Body of pancreas (tissue), 4 donors: ENCODE results near the gene VPREB1. TPM values are rescaled to one million over a fixed set of nuclear protein-coding genes. Genes with fewer than 3 reads are reported as not detected.
A peak's percentile ranks its signal among the peaks of the same experiment; 100 is the strongest.
"Not testable (repeated sequence)": the region's sequence is repeated elsewhere in the genome, so short reads cannot be mapped to it uniquely, and the experiment has no call there.

Experiments
- ATAC-seq: fragments of 150-250 bp; one replicate; pipeline ENCODE4 v1.9.1; 2016
- DNase-seq, 4 donors: peaks; one replicate each; pipeline ENCODE4 v3.0.0-alpha.2; 2019
- H3K27ac ChIP-seq, 4 donors: fragments of 200-600 bp; sonication (generic); 1 replicate in 3 of 4; 2 replicates in 1 of 4; pipeline versions ENCODE4 v1.5.1 to v1.6.1; 2016 to 2019; ENCODE audit warnings: mild to moderate bottlenecking in 1 of 4, mixed read lengths in 1 of 4, moderate library complexity in 1 of 4
- H3K27me3 ChIP-seq, 2 donors: fragments of 200-600 bp; sonication (generic); one replicate each; pipeline ENCODE4 v1.6.0; 2016; ENCODE audit warnings: mild to moderate bottlenecking in 1 of 2
- H3K36me3 ChIP-seq, 2 donors: fragments of 200-600 bp; sonication (generic); replicated peaks in 1 of 2; 2 replicates each; pipeline ENCODE4 v1.5.1; 2016; ENCODE audit warnings: low read depth in 2 of 2; ENCODE audit not compliant: insufficient read depth in 1 of 2
- H3K4me1 ChIP-seq: fragments of 200-600 bp; sonication (generic); one replicate; pipeline ENCODE4 v1.6.0; 2016
- H3K4me3 ChIP-seq, 2 donors: fragments of 200-600 bp; sonication (generic); 1 replicate in 1 of 2; 2 replicates in 1 of 2; pipeline ENCODE4 v1.5.1; 2016 to 2019
- H3K9me3 ChIP-seq, 3 donors: fragments of 200-600 bp; sonication (generic); 1 replicate in 2 of 3; 2 replicates in 1 of 3; pipeline ENCODE4 v1.5.1; 2016
- WGBS, 2 donors: methylation state at CpG; one replicate each; pipeline ENCODE4 v1.1.5; 2017; 5-methylcytosine and 5-hydroxymethylcytosine counted together
- intact Hi-C: fragments of 100-400 bp; cut with DNase I; formaldehyde crosslinking; loops from one replicate; pipeline ENCODE4 v1.15.1; 2023
- total RNA-seq, 2 donors: library from RNA; depleted of rRNA; stranded (reverse); fragments of >200 nt; gene quantifications; one replicate each; pipeline ENCODE4 v1.1.0, GENCODE V29; 2016

VPREB1 gene
- total RNA-seq, 2 donors from 2014 or later = not detected

GRCh38 chr22:22260169-22260568 lies 15.6 kb downstream of the VPREB1 start:
- ATAC-seq, H3K4me3 ChIP-seq, H3K27me3 ChIP-seq, H3K27ac ChIP-seq, H3K4me1 ChIP-seq, H3K9me3 ChIP-seq, H3K36me3 ChIP-seq, intact Hi-C loops, DNase-seq: not testable (repeated sequence)
- 90 to 94% methylated on average over 2 of the region's 2 CpGs for WGBS, 2 donors

- 84 to 90% methylated on average over 4 of the region's 4 CpGs for WGBS, 2 donors
- intact Hi-C loops, H3K9me3 ChIP-seq, H3K4me1 ChIP-seq, H3K27ac ChIP-seq, ATAC-seq, H3K27me3 ChIP-seq, H3K36me3 ChIP-seq, H3K4me3 ChIP-seq, DNase-seq: not testable (repeated sequence)
These were observed 16.0 kb downstream of the VPREB1 start for GRCh38 chr22:22260586-22260985.

- H3K4me1 ChIP-seq, H3K27ac ChIP-seq, intact Hi-C loops, H3K4me3 ChIP-seq, ATAC-seq, H3K27me3 ChIP-seq, H3K36me3 ChIP-seq, H3K9me3 ChIP-seq: not testable (repeated sequence)
- WGBS, 2 donors = 44 to 53% methylated on average over 3 of the region's 3 CpGs
- peak in 2 of 4 donors; percentile 13 to 23 for DNase-seq
These were observed 17.9 kb downstream of the VPREB1 start for GRCh38 chr22:22262332-22263074.

- intact Hi-C loops, H3K27ac ChIP-seq, H3K9me3 ChIP-seq, DNase-seq, ATAC-seq, H3K27me3 ChIP-seq, H3K4me3 ChIP-seq, H3K36me3 ChIP-seq, H3K4me1 ChIP-seq: not testable (repeated sequence)
- 72 to 87% methylated on average over 3 of the region's 3 CpGs for WGBS, 2 donors
These were observed 19.2 kb downstream of the VPREB1 start for GRCh38 chr22:22263823-22264222.

- H3K27me3 ChIP-seq, H3K4me1 ChIP-seq, DNase-seq, ATAC-seq, H3K9me3 ChIP-seq, intact Hi-C loops, H3K27ac ChIP-seq, H3K36me3 ChIP-seq, H3K4me3 ChIP-seq: not testable (repeated sequence)
- 86 to 95% methylated on average over 4 to 7 of the region's 7 CpGs for WGBS, 2 donors
These were observed 25.6 kb downstream of the VPREB1 start for GRCh38 chr22:22270036-22270676.

GRCh38 chr22:22277423-22277822 lies 32.8 kb downstream of the VPREB1 start:
- intact Hi-C loops, ATAC-seq, H3K4me3 ChIP-seq, H3K9me3 ChIP-seq, H3K27me3 ChIP-seq, DNase-seq, H3K36me3 ChIP-seq, H3K4me1 ChIP-seq, H3K27ac ChIP-seq: not testable (repeated sequence)
- WGBS, 2 donors = 93% methylated on average over 3 of the region's 4 CpGs

GRCh38 chr22:22284962-22285756 lies 40.6 kb downstream of the VPREB1 start:
- ATAC-seq, H3K36me3 ChIP-seq, intact Hi-C loops, DNase-seq, H3K4me1 ChIP-seq, H3K27ac ChIP-seq, H3K27me3 ChIP-seq, H3K9me3 ChIP-seq, H3K4me3 ChIP-seq: not testable (repeated sequence)

GRCh38 chr22:22286390-22287105 lies 42.0 kb downstream of the VPREB1 start:
- H3K27ac ChIP-seq, H3K4me1 ChIP-seq, DNase-seq, H3K36me3 ChIP-seq, intact Hi-C loops, H3K27me3 ChIP-seq, H3K4me3 ChIP-seq, H3K9me3 ChIP-seq, ATAC-seq: not testable (repeated sequence)
- 92 to 97% methylated on average over 1 of the region's 1 CpG for WGBS, 2 donors

GRCh38 chr22:22287106-22287626 lies 42.6 kb downstream of the VPREB1 start:
- intact Hi-C loops, ATAC-seq, H3K4me1 ChIP-seq, H3K27me3 ChIP-seq, H3K4me3 ChIP-seq, DNase-seq, H3K27ac ChIP-seq, H3K9me3 ChIP-seq, H3K36me3 ChIP-seq: not testable (repeated sequence)
- WGBS, 2 donors = 90 to 94% methylated on average over 5 of the region's 5 CpGs

- H3K4me1 ChIP-seq, H3K27ac ChIP-seq, H3K4me3 ChIP-seq, intact Hi-C loops, H3K27me3 ChIP-seq, H3K36me3 ChIP-seq, DNase-seq, H3K9me3 ChIP-seq, ATAC-seq: not testable (repeated sequence)
- WGBS, 2 donors = 95 to 98% methylated on average over 7 of the region's 8 CpGs
These were observed 45.1 kb downstream of the VPREB1 start for GRCh38 chr22:22289666-22290065.
